ENCODE measurements around the gene SPTBN1. TPM values are rescaled to one million over a fixed set of nuclear protein-coding genes. Genes with fewer than 3 reads are reported as not detected.

SPTBN1 gene
- total RNA-seq, 1 experiment from 2014 or later, result 202 TPM

DNA sequence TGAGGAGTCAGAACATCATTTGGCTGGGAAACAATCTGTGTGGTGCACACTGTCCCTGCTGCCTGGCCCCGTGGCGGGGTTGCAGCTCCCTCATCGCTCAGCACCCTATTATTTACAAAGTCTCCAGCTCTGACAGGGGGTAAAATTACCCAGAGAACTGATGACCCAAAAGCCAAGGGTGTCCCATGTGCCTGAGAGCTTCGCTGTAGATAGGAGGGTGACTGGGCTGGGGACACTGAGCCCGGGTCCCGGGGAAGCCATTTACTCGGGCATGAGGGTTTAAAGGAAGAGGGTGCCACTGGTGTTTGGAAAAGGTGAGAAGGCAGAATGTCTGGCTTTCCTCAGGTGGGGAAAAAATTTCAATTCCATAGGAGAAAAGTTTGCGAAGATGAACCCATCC is 219.2 kb downstream of the SPTBN1 start:
- POLR2A ChIA-PET (ENCODE audit: unreplicated experiment), result interaction anchor here (0.6 kb wide), 1 partner anchor 141 kb away, joined by 3 read pairs; no protein-coding TSS in a partner anchor
- no peaks in the 10 kb centered on the region for H3F3A ChIP-seq (ENCODE audit: low read length, unreplicated experiment)
- H3K4me3 ChIP-seq (ENCODE audit: low read length), result no peak overlapping the region
- H3K36me3 ChIP-seq (ENCODE audit: low read depth, low read length), result peaks cover 7% of the 10 kb centered on the region; the same call in 1 of the 2 replicates
- ATAC-seq (no peak), DNase-seq (no peak)
- no peaks in the 10 kb centered on the region for H3K27me3 ChIP-seq (ENCODE audit: low read length)
- no peaks in the 10 kb centered on the region for H3K9me2 ChIP-seq (replicated peaks; ENCODE audit: low read length)
- peaks cover 14% of the 10 kb centered on the region for H3K4me1 ChIP-seq (ENCODE audit: insufficient read depth, low read length)
- CTCF ChIA-PET, result no interaction called here
- no peak overlapping the region for H3K9ac ChIP-seq (ENCODE audit: low read length)
- BruUV-seq (replicated peaks), result no TSS peak
- H4K20me1 ChIP-seq (ENCODE audit: low read length), result no peaks in the 10 kb centered on the region
- intact Hi-C loops (cut with micrococcal nuclease), result no loop called here
- H3K4me2 ChIP-seq (ENCODE audit: low read length), result no peak overlapping the region
- TF ChIP-seq EZH2phosphoT487 (IDR thresholded peaks at IDR 0.05; ENCODE audit: borderline replicate concordance, low read length) (no peak), EZH2 (IDR thresholded peaks at IDR 0.05; ENCODE audit: low read length, unreplicated experiment) (no peak)
- TF ChIP-seq, protein P1, sequence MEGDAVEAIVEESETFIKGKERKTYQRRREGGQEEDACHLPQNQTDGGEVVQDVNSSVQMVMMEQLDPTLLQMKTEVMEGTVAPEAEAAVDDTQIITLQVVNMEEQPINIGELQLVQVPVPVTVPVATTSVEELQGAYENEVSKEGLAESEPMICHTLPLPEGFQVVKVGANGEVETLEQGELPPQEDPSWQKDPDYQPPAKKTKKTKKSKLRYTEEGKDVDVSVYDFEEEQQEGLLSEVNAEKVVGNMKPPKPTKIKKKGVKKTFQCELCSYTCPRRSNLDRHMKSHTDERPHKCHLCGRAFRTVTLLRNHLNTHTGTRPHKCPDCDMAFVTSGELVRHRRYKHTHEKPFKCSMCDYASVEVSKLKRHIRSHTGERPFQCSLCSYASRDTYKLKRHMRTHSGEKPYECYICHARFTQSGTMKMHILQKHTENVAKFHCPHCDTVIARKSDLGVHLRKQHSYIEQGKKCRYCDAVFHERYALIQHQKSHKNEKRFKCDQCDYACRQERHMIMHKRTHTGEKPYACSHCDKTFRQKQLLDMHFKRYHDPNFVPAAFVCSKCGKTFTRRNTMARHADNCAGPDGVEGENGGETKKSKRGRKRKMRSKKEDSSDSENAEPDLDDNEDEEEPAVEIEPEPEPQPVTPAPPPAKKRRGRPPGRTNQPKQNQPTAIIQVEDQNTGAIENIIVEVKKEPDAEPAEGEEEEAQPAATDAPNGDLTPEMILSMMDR (conservative IDR thresholded peaks at IDR 0.05; ENCODE audit: low read depth, low read length), result no peak
- no peaks in the 10 kb centered on the region for H3K79me2 ChIP-seq (ENCODE audit: low read length)
- H3K27ac ChIP-seq (ENCODE audit: low read length), result no peak overlapping the region
- no peaks in the 10 kb centered on the region for H3K9me3 ChIP-seq (ENCODE audit: low read length)
- no peak overlapping the region for H2AFZ ChIP-seq (ENCODE audit: low read length)

GRCh38 chr2:54675738-54676137 is 219.6 kb downstream of the SPTBN1 start:
- H3K79me2 ChIP-seq (ENCODE audit: low read length), result no peaks in the 10 kb centered on the region
- H3K4me2 ChIP-seq (ENCODE audit: low read length), result no peak overlapping the region
- H3K27ac ChIP-seq (ENCODE audit: low read length), result no peak overlapping the region
- H3K9me3 ChIP-seq (ENCODE audit: low read length), result no peaks in the 10 kb centered on the region
- peaks cover 3% of the 10 kb centered on the region; the same call in 1 of the 2 replicates for H3K36me3 ChIP-seq (ENCODE audit: low read depth, low read length)
- H3K4me1 ChIP-seq (ENCODE audit: insufficient read depth, low read length), result peaks cover 19% of the 10 kb centered on the region
- H3K9ac ChIP-seq (ENCODE audit: low read length), result no peak overlapping the region
- ChIA-PET POLR2A (ENCODE audit: unreplicated experiment) (no interaction called here), CTCF (no interaction called here)
- no peak for TF ChIP-seq EZH2 (IDR thresholded peaks at IDR 0.05; ENCODE audit: low read length, unreplicated experiment)
- TF ChIP-seq, protein P1 (conservative IDR thresholded peaks at IDR 0.05; ENCODE audit: low read depth, low read length), result no peak
- no peak for TF ChIP-seq EZH2phosphoT487 (IDR thresholded peaks at IDR 0.05; ENCODE audit: borderline replicate concordance, low read length)
- DNase-seq (no peak), ATAC-seq (no peak)
- no peak overlapping the region for H2AFZ ChIP-seq (ENCODE audit: low read length)
- H3K4me3 ChIP-seq (ENCODE audit: low read length), result no peak overlapping the region
- no peaks in the 10 kb centered on the region for H3K27me3 ChIP-seq (ENCODE audit: low read length)
- BruUV-seq (replicated peaks), result no TSS peak
- no peaks in the 10 kb centered on the region for H3F3A ChIP-seq (ENCODE audit: low read length, unreplicated experiment)
- intact Hi-C loops (cut with micrococcal nuclease), result no loop called here
- no peaks in the 10 kb centered on the region for H4K20me1 ChIP-seq (ENCODE audit: low read length)
- H3K9me2 ChIP-seq (replicated peaks; ENCODE audit: low read length), result no peaks in the 10 kb centered on the region

DNA sequence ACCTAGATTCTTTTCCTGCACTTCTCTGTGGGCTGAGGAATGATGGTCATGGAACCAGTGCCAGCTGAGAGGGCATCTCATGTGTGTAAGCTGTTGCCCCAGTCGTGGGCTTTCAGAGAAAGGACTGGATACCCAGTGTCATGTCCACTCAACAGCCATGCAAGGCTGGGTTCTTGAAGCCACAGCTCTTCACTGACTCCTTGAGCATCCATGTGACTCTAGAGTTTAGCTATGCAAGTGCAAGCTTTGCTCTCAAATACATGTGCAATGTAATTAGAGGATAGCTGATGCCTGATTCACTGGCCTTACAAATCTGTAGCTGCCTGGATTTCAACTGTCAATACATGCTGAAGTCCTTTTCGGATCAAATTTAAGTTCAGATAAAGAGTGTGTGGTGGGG is 220.5 kb downstream of the SPTBN1 start:
- Histone ChIP-seq H3K4me2 (ENCODE audit: low read length) (no peak overlapping the region), H3K27me3 (ENCODE audit: low read length) (no peaks in the 10 kb centered on the region), H2AFZ (ENCODE audit: low read length) (no peak overlapping the region), H3K79me2 (ENCODE audit: low read length) (no peaks in the 10 kb centered on the region), H3K9me2 (replicated peaks; ENCODE audit: low read length) (no peaks in the 10 kb centered on the region), H4K20me1 (ENCODE audit: low read length) (no peaks in the 10 kb centered on the region), H3K36me3 (ENCODE audit: low read depth, low read length) (peaks cover under 1% of the 10 kb centered on the region; the same call in 1 of the 2 replicates), H3K9me3 (ENCODE audit: low read length) (no peaks in the 10 kb centered on the region), H3F3A (ENCODE audit: low read length, unreplicated experiment) (no peaks in the 10 kb centered on the region), H3K27ac (ENCODE audit: low read length) (no peak overlapping the region), H3K4me1 (ENCODE audit: insufficient read depth, low read length) (peaks cover 20% of the 10 kb centered on the region), H3K9ac (ENCODE audit: low read length) (no peak overlapping the region), H3K4me3 (ENCODE audit: low read length) (no peak overlapping the region)
- CTCF ChIA-PET, result interaction anchor here (0.5 kb wide), 1 partner anchor 200 kb away, joined by 3 read pairs; no protein-coding TSS in a partner anchor
- POLR2A ChIA-PET (ENCODE audit: unreplicated experiment), result no interaction called here
- DNase-seq (no peak), ATAC-seq (no peak)
- BruUV-seq (replicated peaks), result no TSS peak
- no peak for TF ChIP-seq EZH2 (IDR thresholded peaks at IDR 0.05; ENCODE audit: low read length, unreplicated experiment)
- intact Hi-C loops (cut with micrococcal nuclease), result no loop called here

Data from PC-3 (cell line).